ENCODE results near the gene NMT1. TPM values are rescaled to one million over a fixed set of nuclear protein-coding genes. Genes with fewer than 3 reads are reported as not detected.

NMT1 gene
- total RNA-seq, 6 experiments from 2014 or later = 135 to 152 (median 142) TPM

DNA sequence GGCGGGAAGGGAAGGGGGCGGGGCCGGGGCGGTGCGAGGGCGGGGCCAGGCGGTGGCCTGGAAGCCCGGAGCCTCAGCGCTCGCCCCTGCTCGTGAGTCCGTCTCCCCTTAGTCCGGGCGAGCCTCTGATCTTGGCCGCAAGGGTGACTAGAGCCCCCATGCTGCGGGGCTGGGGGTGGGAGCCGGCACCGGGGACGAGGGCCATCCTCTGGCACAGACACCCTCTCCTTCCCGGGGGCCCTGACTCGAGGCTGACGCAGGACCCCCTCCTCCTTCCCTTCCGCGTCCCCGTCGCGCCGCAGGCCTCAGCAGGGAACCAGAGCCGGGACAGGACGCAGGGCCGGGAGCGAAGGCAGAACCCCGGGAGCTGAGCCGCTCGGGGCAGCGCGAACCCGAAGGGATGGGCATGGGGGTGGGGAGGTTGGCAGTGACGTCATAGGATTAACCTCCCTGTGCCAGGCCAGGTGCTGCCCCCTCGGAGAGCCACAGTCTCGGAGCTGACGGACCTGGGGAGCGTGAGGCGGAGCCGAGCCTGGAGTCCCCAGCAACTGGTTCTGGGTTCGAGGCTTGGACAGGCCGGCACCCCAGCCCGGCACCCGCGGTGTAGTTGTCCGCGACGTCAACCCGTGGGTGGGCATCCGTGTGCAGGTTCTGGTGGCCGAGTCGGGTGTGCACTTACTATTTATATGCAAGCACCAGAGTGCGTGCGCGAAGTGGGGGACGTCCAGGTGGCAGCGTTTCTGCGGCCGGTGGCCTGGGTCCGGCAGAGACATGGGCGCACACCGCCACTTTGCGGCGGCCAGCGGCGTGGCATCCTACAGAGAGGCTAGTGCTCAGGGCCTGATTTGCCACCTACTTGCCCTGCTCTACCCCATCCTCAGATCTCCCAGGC, 71.7 kb downstream of the NMT1 start:
- peak overlapping the region; percentile 92 for H3K4me3 Mint-ChIP-seq
- peaks cover 50% of the 10 kb centered on the region for H3K4me1 Mint-ChIP-seq (ENCODE audit: low read depth)
- no peaks in the 10 kb centered on the region for H3K9me3 Mint-ChIP-seq
- no peaks in the 10 kb centered on the region for H3K27me3 Mint-ChIP-seq (ENCODE audit: insufficient read depth)
- peak; percentile 77 for DNase-seq
- TF ChIP-seq, protein P1, sequence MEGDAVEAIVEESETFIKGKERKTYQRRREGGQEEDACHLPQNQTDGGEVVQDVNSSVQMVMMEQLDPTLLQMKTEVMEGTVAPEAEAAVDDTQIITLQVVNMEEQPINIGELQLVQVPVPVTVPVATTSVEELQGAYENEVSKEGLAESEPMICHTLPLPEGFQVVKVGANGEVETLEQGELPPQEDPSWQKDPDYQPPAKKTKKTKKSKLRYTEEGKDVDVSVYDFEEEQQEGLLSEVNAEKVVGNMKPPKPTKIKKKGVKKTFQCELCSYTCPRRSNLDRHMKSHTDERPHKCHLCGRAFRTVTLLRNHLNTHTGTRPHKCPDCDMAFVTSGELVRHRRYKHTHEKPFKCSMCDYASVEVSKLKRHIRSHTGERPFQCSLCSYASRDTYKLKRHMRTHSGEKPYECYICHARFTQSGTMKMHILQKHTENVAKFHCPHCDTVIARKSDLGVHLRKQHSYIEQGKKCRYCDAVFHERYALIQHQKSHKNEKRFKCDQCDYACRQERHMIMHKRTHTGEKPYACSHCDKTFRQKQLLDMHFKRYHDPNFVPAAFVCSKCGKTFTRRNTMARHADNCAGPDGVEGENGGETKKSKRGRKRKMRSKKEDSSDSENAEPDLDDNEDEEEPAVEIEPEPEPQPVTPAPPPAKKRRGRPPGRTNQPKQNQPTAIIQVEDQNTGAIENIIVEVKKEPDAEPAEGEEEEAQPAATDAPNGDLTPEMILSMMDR (IDR thresholded peaks at IDR 0.05) = peak; percentile 82
- no peaks in the 10 kb centered on the region for H3K36me3 Mint-ChIP-seq (ENCODE audit: low read depth)
- peak overlapping the region; percentile 94 for H3K27ac Mint-ChIP-seq

DNA sequence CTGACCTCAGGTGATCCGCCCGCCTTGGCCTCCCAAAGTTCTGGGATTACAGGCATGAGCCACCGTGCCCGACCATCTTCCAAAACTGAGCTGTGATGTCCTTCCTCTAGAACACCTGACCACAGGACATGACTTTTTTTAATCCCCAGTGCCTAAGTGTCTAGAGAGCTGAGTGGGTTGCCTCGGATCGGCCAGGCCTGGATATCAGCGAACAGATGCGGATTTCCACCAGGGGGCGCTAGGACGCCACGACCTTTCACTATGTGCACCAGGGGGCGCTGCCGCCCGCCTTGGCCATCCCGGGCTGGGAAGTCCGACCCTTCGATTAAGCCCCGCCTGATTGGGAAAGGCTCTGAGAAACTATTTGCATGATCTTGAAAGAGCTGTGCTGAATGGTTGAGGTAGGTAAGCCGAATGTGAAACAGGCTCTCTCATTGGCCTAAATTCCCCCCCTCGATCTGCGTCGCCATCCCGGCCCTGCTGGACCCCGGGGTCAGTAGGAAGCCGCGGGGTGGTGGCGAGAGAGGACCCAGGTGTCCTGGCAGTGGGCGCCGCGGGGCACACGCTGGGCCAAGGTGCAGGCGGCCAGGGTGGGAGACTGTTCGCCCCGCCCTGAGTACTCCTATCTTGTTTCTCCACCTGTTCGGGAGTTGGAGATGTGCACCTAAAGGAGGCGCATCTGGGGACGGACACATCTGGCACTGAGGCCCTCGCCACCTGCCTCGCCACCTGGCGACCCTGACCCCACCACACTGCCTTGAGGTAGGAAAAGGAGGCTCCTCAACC, 74.3 kb downstream of the NMT1 start, which contains the start of gene ACBD4:
TSS of gene ACBD4 (plus strand) at position 496 of the 786 bp plus-strand sequence. CDS start 458 bp downstream, outside the sequence.
- Mint-ChIP-seq H3K27ac (peak within 1 kb of the TSS; percentile 68), H3K27me3 (ENCODE audit: insufficient read depth) (peaks cover 1% of the 10 kb centered on the region; the same call in 1 of the 2 replicates), H3K36me3 (ENCODE audit: low read depth) (no peaks in the 10 kb centered on the region), H3K4me3 (peak within 1 kb of the TSS; percentile 88), H3K4me1 (ENCODE audit: low read depth) (peaks cover 24% of the 10 kb centered on the region), H3K9me3 (no peaks in the 10 kb centered on the region)
- TF ChIP-seq, protein P1 (IDR thresholded peaks at IDR 0.05) = peak; percentile 100
- DNase-seq = peak; percentile 96

DNA sequence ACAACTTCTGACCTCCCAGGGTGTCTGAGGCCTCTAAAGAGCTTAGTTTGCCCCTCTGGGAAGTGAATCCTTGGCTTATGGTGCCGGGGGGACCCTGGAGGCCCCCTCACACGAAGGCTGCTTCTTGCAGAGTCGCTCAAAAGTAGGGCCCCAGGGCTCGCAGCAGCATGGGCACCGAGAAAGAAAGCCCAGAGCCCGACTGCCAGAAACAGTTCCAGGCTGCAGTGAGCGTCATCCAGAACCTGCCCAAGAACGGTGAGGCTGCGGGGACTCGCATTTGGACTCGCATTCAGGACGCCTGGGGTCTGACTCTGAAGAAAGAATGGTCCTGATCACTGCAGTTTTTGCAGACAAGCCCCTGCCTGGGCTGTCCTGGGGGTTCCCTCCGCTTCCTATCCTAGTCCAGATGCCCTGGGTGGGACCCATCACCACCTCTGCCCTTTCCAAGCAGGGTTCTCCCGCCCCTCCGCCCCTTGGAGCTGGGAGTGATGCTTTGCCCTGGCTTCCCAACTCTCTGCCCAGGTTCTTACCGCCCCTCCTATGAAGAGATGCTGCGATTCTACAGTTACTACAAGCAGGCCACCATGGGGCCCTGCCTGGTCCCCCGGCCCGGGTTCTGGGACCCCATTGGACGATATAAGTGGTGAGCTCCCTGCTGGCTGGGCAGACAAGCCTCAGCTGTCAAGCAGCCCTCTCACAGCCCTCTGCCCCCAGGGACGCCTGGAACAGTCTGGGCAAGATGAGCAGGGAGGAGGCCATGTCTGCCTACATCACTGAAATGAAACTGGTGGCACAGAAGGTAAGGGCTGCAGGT, 75.1 kb downstream of the NMT1 start:
- H3K4me1 Mint-ChIP-seq (ENCODE audit: low read depth) = peaks cover 16% of the 10 kb centered on the region
- H3K36me3 Mint-ChIP-seq (ENCODE audit: low read depth) = no peaks in the 10 kb centered on the region
- no peak for DNase-seq
- H3K4me3 Mint-ChIP-seq = peak overlapping the region; percentile 88
- peak overlapping the region; percentile 68 for H3K27ac Mint-ChIP-seq
- peaks cover 1% of the 10 kb centered on the region; the same call in 1 of the 2 replicates for H3K27me3 Mint-ChIP-seq (ENCODE audit: insufficient read depth)
- H3K9me3 Mint-ChIP-seq = no peaks in the 10 kb centered on the region
- TF ChIP-seq, protein P1 (IDR thresholded peaks at IDR 0.05) = no peak

DNA sequence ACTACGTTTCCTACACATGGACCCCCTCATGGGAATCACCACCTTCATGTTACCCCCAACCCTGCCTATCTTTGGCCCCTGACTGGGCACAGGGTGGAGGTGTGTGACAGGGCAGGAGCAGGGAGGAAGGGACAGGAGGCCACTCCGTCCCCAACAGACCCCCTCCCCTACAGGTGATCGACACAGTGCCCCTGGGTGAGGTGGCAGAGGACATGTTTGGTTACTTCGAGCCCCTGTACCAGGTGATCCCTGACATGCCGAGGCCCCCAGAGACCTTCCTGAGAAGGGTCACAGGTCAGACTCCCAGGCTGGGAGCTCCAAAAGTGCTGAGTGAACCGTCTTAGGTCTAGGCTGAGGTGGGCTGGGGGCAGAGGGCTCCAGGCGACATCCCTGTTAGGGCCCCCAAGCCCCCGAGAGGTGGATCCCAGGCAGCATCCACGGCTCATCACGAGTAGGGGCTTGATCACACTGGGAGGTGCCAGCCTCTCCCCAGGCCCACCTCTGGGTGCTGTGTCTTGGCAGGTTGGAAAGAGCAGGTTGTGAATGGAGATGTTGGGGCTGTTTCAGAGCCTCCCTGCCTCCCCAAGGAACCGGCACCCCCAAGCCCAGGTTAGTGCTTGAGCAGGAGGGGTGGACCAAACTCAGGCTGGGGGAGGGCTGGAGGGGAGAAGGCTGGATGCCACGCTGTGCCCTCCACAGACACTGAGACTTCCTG, 75.9 kb downstream of the NMT1 start:
- peaks cover 1% of the 10 kb centered on the region; the same call in 1 of the 2 replicates for H3K27me3 Mint-ChIP-seq (ENCODE audit: insufficient read depth)
- DNase-seq = no peak
- no peak overlapping the region for H3K4me3 Mint-ChIP-seq
- H3K36me3 Mint-ChIP-seq (ENCODE audit: low read depth) = no peaks in the 10 kb centered on the region
- H3K27ac Mint-ChIP-seq = no peak overlapping the region
- TF ChIP-seq, protein P1 (IDR thresholded peaks at IDR 0.05) = no peak
- H3K4me1 Mint-ChIP-seq (ENCODE audit: low read depth) = peaks cover 12% of the 10 kb centered on the region
- H3K9me3 Mint-ChIP-seq = no peaks in the 10 kb centered on the region

All from HFFc6 (cell line).